Mammary epithelial cell (primary cell): Measurements from ENCODE around the gene WDR86.

ENCODE experiments used
- EZH2 ChIP-seq: IDR thresholded peaks from 2 replicates; pipeline ENCODE4 v1.6.1; 2012; ENCODE audit warnings: low read length, inconsistent platforms, borderline replicate concordance
- TF ChIP-seq, protein P1 (sequence below), 2 donors: IDR thresholded peaks in 1 of 2; conservative IDR thresholded peaks in 1 of 2; 2 replicates each; pipeline ENCODE4 v1.5.1; 2011 to 2012; ENCODE audit warnings: inconsistent platforms in 2 of 2, low read length in 2 of 2, mild to moderate bottlenecking in 2 of 2, control low read depth in 1 of 2, low read depth in 1 of 2; ENCODE audit not compliant: insufficient read depth in 1 of 2; ENCODE audit errors: extremely low read depth in 1 of 2

DNA sequence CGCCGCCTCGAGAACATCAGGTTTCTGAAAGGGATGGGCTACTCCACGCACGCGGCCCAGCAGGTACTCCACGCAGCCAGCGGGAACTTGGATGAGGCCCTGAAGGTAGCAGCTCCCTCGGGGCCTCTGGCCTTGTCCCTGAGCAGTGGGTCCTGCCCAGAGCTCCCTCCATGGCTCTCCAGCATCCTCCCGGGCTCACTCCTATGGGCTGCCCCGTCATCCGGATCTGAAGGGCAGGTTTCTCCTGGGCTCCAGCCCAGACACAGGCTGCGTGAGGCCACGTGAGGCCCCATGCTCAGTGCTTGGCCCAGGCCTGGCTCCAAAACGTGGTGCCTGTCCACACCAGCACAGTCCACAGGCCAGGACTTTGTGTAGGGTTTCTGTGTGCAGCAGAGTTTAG lies 35.7 kb downstream of the WDR86 start:
- TF ChIP-seq, protein P1, sequence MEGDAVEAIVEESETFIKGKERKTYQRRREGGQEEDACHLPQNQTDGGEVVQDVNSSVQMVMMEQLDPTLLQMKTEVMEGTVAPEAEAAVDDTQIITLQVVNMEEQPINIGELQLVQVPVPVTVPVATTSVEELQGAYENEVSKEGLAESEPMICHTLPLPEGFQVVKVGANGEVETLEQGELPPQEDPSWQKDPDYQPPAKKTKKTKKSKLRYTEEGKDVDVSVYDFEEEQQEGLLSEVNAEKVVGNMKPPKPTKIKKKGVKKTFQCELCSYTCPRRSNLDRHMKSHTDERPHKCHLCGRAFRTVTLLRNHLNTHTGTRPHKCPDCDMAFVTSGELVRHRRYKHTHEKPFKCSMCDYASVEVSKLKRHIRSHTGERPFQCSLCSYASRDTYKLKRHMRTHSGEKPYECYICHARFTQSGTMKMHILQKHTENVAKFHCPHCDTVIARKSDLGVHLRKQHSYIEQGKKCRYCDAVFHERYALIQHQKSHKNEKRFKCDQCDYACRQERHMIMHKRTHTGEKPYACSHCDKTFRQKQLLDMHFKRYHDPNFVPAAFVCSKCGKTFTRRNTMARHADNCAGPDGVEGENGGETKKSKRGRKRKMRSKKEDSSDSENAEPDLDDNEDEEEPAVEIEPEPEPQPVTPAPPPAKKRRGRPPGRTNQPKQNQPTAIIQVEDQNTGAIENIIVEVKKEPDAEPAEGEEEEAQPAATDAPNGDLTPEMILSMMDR (conservative IDR thresholded peaks at IDR 0.05 in 1 of 2, IDR thresholded peaks at IDR 0.05 in 1 of 2; ENCODE audit: extremely low read depth in 1 of 2, insufficient read depth in 1 of 2, low read depth in 1 of 2, low read length in 2 of 2) = no peak
- TF ChIP-seq EZH2 = no peak
